Dermis microvascular lymphatic vessel endothelial cell (primary cell): ENCODE measurements around the gene PLXNB1. TPM values are rescaled to one million over a fixed set of nuclear protein-coding genes. Genes with fewer than 3 reads are reported as not detected.
"Not testable (repeated sequence)": the region's sequence is repeated elsewhere in the genome, so short reads cannot be mapped to it uniquely, and the experiment has no call there.

Source experiments
- DNase-seq, 2 donors: peaks; one replicate each; pipeline versions ENCODE4 v3.0.0 to v3.0.0-alpha.2; 2010; ENCODE audit warnings: low read depth in 2 of 2
- total RNA-seq: library from RNA; depleted of rRNA; stranded (reverse); fragments of >200 nt; gene quantifications from 2 replicates; pipeline ENCODE4 v1.2.1, GENCODE V29; 2014

Gene PLXNB1
- total RNA-seq, 1 donor from 2014 or later = 13.9 TPM

GRCh38 chr3:48464713-48465221 is 34.9 kb upstream of the PLXNB1 start:
- no peak for DNase-seq

- DNase-seq = no peak
These were observed 33.8 kb upstream of the PLXNB1 start for GRCh38 chr3:48463703-48464102.

- DNase-seq = not testable (repeated sequence)
These were observed 31.9 kb upstream of the PLXNB1 start for GRCh38 chr3:48461767-48462166.

- no peak for DNase-seq
These were observed 30.6 kb upstream of the PLXNB1 start for GRCh38 chr3:48460517-48460902.

- DNase-seq = no peak
These were observed 30.1 kb upstream of the PLXNB1 start for GRCh38 chr3:48459773-48460516.

GRCh38 chr3:48459331-48459730 is 29.4 kb upstream of the PLXNB1 start:
- DNase-seq = no peak

- DNase-seq = no peak
These were observed 26.6 kb upstream of the PLXNB1 start for GRCh38 chr3:48456456-48456855.

- no peak for DNase-seq
These were observed 21.4 kb upstream of the PLXNB1 start for GRCh38 chr3:48451270-48451669.

GRCh38 chr3:48446425-48447193 is 16.7 kb upstream of the PLXNB1 start, which contains the start of gene ATRIP:
ATRIP (plus strand) TSS chr3:48446737; CDS start chr3:48446846, 109 bp downstream.
- DNase-seq = peak; percentile 60 to 90

GRCh38 chr3:48446043-48446424 is 16.1 kb upstream of the PLXNB1 start:
- no peak for DNase-seq

GRCh38 chr3:48445277-48445882 is 15.5 kb upstream of the PLXNB1 start:
- DNase-seq = no peak

- DNase-seq = no peak
These were observed 12.1 kb upstream of the PLXNB1 start for GRCh38 chr3:48441940-48442339.

- peak in 1 of 2 donors; percentile 41 for DNase-seq
These were observed 10.7 kb upstream of the PLXNB1 start for GRCh38 chr3:48440590-48440958.

- DNase-seq = peak; percentile 91 to 97
These were observed 10.1 kb upstream of the PLXNB1 start, which contains the start of the genes CCDC51 and TMA7 for GRCh38 chr3:48439820-48440589. CCDC51 (minus strand) TSS chr3:48440119; CDS start chr3:48435128, 4,991 bp downstream. TMA7 (plus strand) TSS chr3:48440257; CDS start chr3:48440297, 40 bp downstream.

- DNase-seq = no peak
These were observed 7.9 kb upstream of the PLXNB1 start for GRCh38 chr3:48437812-48438211.

- DNase-seq = no peak
These were observed 7.0 kb upstream of the PLXNB1 start for GRCh38 chr3:48436855-48437254.

- no peak for DNase-seq
These were observed 6.5 kb upstream of the PLXNB1 start for GRCh38 chr3:48436477-48436787.

- DNase-seq = peak; percentile 74 to 87
These were observed 6.0 kb upstream of the PLXNB1 start for GRCh38 chr3:48435774-48436476.

- no peak for DNase-seq
These were observed 5.3 kb upstream of the PLXNB1 start for GRCh38 chr3:48435223-48435595.

GRCh38 chr3:48434591-48435222 is 4.8 kb upstream of the PLXNB1 start:
- no peak for DNase-seq
